Stimulated activated naive CD4-positive, alpha-beta T cell treated with Interleukin-2 at 50 U/mL for 16 hours (primary cell): ENCODE data around the gene HS3ST5.
"Not testable (repeated sequence)": the region's sequence is repeated elsewhere in the genome, so short reads cannot be mapped to it uniquely, and the experiment has no call there.

Experiments
- DNase-seq: peaks from one replicate; lab custom pipeline; 2025; lab: John Stamatoyannopoulos, UW

The HS3ST5 gene

DNA sequence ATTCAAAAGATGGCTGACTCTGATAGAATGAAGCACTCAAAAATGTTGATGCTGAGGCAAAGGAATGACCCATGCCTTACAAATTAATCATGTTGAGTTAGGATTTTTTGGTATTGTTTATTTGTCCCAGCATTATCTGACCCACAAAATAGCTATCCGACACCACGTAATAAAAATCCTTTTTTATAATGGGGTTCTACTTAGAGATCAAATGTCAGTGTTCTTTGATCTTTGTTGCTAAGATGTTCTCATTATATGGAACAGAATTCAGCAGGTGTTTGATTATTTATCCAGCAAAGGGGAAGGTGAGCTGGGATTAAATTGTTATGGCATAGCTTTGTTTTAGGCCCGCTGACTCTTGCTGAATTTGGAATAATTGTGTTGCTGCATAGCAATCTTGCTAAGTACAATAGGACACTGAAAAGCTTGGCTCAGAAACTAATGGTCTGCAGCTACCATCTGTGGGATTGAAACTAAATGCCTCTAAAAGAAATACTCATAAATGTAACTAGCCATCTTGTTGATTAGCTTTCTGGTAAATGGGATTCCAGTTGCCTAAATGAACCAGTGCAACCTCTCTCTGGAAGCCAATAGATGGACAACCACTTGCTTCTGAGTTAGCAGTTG lies 191.6 kb downstream of the HS3ST5 start:
- no peak for DNase-seq

GRCh38 chr6:114149182-114149581 lies 193.6 kb downstream of the HS3ST5 start:
- DNase-seq = not testable (repeated sequence)

GRCh38 chr6:114144887-114145851 lies 197.7 kb downstream of the HS3ST5 start:
- no peak for DNase-seq

GRCh38 chr6:114142258-114142657 lies 200.6 kb downstream of the HS3ST5 start:
- no peak for DNase-seq

GRCh38 chr6:114140416-114140815 lies 202.4 kb downstream of the HS3ST5 start:
- DNase-seq = no peak

DNA sequence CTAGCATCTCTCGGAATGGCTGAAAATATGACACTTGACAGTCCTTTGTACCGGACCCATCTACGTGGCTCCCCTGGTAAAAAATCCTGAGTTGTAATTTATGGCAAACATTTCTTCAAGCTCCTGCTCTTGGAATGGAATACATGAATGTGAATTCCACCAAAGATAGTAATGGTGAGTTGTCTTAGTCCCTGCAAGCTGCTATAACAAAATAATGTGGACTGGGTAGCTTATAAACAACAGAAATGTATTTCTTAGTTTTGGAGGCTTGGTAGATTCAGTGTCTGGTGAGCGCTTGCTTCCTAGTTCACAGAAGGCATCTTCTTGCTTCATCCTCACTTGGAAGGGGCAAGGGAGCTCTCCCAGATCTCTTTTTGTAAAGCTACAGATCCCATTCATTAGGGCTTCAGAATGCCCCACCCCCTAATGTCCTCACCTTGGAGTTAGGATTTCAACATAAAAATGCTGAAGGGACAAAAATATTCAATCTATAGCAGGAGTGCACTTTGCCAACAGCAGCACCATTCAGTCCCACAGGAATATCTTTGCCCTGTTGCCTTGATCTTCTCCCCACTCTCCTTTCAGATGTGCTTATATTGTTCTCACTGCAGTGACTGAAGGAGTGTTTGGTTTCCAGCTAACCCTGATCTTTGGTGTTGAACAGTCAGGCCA lies 204.1 kb downstream of the HS3ST5 start:
- DNase-seq = no peak

DNA sequence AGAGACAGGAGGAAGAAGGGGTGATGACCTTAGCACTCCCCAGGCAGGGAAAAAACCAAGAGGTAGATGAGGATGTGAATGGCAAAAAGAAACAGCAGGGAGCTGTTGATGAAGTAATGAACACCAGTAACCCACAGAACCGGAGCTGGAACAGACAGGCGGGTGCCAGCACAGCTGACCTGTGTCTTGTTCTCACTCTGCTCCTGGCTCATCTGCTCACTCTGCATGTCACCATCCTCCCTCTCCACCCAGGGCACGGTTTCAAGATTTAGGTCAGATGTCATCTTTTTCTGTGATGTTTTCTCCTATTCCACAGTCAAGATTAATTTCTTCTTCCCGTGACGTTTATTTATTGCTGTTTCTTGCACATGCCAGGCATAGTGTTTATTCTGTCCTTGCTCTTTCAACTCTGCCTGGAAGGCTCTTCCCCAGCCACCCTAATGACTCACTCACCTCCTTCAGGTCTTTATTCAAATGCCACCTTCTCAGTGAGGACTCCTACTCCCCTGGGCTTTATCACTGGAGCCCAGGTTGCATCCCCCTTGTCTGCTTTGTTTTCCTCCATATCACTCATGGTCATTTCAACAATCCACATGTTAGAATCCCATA lies 207.4 kb downstream of the HS3ST5 start:
- no peak for DNase-seq

GRCh38 chr6:114133816-114134215 lies 209.0 kb downstream of the HS3ST5 start:
- DNase-seq = no peak

DNA sequence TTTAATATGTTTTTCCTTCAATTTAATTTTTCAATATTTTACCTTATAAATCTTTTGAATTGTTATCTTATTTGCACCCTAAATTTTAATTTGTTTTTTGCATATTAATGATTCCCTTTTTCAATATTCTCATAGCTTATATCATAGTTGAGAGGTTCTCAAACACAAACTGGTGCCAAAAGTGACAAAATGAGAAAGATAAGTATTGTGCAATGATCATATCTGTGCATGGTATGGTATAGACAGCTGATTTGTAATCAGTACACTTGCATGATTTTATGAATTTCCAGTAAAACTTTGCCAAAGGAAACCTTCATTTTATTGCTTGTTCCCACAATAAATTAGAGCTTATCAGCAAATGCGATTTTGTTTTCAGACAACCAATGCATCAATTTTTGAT lies 210.9 kb downstream of the HS3ST5 start:
- no peak for DNase-seq

DNA sequence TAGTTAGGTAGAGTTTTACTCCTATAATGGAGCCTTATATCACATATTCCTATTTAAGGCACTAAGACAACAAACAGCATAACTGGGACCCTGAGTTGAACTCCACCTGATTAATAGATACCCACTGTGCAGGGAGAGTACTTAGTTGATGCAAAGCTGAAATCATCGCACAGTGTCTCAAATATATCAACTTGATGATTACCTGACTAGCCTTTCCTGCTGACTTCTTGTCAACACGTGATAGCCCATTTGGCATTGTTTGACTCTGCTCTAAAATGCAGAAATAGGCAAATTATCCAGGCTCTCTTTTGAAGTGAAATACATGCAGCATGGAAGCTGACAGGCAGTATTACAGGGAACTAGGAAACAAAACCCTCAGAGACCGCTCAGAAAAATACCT lies 217.2 kb downstream of the HS3ST5 start:
- no peak for DNase-seq

- no peak for DNase-seq
Measured at GRCh38 chr6:114121913-114122662, 220.7 kb downstream of the HS3ST5 start.

GRCh38 chr6:114119056-114119455 lies 223.8 kb downstream of the HS3ST5 start:
- DNase-seq = no peak

GRCh38 chr6:114115652-114116051 lies 227.2 kb downstream of the HS3ST5 start:
- DNase-seq = no peak

DNA sequence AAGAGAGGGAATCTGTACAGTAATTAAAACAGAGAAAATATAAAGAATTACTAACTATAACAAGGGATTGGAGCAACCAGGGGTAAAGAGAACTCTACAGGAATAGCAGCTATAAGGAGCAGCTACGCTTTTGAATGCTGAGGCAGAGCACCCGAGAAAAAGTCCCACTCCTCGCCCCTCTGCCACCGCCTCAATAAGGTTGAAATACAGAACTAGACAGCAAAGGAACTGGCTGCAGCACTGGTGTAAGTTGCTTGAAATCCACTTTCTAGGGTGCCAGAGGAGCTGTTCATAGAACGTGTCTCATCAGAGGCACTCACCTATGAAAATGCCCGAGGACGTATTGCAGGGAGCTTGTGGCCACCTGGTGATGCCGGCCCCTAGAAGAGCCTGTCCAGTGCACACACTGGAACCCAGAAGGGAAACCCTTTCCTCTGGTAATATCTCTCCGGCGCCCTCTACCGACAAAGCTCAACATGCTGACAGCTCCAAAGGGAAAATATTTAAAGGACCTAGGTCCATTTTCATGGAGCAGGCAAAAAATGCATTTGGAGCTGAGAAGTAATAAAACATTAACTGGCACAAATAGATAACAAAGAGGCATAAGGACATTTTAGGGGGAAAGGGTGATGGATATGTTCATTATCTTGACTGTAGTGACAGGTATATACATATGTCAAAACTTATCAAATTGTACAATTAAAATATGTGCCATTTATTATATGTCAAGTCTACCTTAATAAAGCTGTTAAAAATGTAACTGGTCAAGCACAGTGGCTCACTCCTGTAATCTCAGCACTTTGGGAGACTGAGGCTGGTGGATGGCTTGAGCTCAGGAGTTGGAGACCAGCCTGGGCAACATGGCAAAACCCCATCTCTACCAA lies 234.5 kb downstream of the HS3ST5 start:
- no peak for DNase-seq

- DNase-seq = no peak
Measured at GRCh38 chr6:114106020-114106419, 236.8 kb downstream of the HS3ST5 start.

DNA sequence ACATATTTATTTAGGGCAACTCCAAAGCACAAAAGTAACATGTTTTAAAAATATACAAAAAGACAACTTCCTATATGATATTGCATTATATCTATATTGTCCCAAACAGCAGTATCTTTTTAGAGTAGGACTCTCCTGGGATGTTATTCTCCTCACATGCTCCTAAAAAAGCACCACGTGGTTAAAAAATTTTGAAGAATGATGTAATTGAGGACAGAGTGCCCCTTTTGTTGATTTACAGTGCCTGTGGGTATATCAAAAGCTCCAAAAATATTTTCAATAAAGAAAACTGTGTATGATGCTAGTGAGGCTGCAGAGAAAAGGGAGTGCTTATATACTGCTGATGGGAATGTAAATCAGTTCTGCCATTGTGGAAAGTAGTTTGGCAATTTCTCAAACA lies 241.6 kb downstream of the HS3ST5 start:
- no peak for DNase-seq

DNA sequence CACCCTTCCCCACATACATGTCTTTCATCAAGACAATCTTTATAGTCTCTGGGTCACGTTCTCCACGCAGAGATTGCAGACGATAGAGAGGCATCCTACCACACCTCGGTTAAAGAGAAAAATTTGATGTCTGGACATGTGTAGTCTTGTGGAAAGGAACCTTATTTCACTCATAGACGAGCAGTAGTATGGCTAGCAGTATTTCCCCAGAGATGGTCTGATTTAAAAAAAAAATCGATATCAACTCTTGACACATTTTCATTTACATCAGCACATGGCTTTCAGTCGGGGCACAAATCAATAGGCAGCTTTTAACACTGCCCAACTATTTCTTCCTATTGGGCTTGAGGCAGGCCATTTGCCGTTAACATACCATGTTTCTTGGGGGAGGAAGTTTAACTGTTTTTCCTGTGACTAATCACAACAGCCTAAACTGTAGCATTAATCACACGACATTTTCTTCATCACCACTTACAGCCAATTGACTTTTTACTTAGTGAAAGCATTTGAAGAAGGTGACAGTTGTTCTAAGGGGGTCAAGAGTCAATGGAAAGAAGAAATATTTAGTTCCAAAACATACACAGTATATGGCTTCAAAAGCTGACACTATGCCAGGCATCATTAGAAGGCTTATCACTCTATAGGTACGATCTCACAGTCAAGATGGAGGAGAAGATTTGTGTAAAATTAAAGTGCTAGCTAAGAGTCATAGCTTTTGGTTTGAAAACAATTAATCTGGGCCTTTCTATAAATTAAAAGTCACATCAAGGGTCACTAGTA lies 242.4 kb downstream of the HS3ST5 start:
- DNase-seq = no peak

GRCh38 chr6:114096561-114097172 lies 246.2 kb downstream of the HS3ST5 start:
- DNase-seq = no peak

DNA sequence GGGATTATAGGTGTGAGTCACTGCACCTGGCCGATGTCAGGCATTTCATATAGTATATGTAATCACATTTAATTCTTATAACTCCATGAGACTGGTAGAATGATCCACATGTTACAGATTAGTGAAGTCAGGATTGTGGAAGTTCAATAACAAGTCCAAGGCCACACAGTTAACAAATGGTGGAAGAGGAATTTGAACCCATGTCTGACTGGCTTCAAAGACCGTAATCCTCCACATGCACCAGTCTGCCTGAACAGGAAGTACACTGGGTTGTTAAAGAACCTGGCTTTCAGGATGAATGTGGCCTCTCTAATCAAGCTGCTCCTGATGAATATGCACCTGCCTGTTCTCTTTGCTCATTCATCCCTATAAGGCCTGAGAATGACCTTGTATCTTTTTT lies 249.9 kb downstream of the HS3ST5 start:
- DNase-seq = no peak
